GM18499 (cell line): ENCODE data around the gene FARSB.
"Not testable (repeated sequence)": the region's sequence is repeated elsewhere in the genome, so short reads cannot be mapped to it uniquely, and the experiment has no call there.

ENCODE experiments used
- ATAC-seq: cut with Tn5 transposase; IDR thresholded peaks from one replicate; pipeline ENCODE4 v1.9.1; 2021; ENCODE audit warnings: moderate number of reproducible peaks; ENCODE audit not compliant: insufficient read depth, unreplicated experiment

FARSB gene

GRCh38 chr2:222609381-222609780, 46.5 kb downstream of the FARSB start:
- no peak for ATAC-seq

- no peak for ATAC-seq
Measured at GRCh38 chr2:222608081-222608480, 47.8 kb downstream of the FARSB start.

- no peak for ATAC-seq
Measured at GRCh38 chr2:222606306-222606705, 49.6 kb downstream of the FARSB start.

GRCh38 chr2:222604749-222605515, 51.0 kb downstream of the FARSB start:
- ATAC-seq, result no peak

- no peak for ATAC-seq
Measured at GRCh38 chr2:222603501-222603900, 52.4 kb downstream of the FARSB start.

GRCh38 chr2:222598611-222599010, 57.3 kb downstream of the FARSB start:
- no peak for ATAC-seq

- no peak for ATAC-seq
Measured at GRCh38 chr2:222595581-222595980, 60.3 kb downstream of the FARSB start.

GRCh38 chr2:222594679-222595078, 61.2 kb downstream of the FARSB start:
- no peak for ATAC-seq

- ATAC-seq, result no peak
Measured at GRCh38 chr2:222592176-222592575, 63.7 kb downstream of the FARSB start.

GRCh38 chr2:222591661-222592060, 64.2 kb downstream of the FARSB start:
- ATAC-seq, result no peak

GRCh38 chr2:222584589-222584988, 71.3 kb downstream of the FARSB start:
- not testable (repeated sequence) for ATAC-seq

- no peak for ATAC-seq
Measured at GRCh38 chr2:222582928-222583327, 73.0 kb downstream of the FARSB start.

GRCh38 chr2:222577341-222577740, 78.6 kb downstream of the FARSB start:
- no peak for ATAC-seq

- ATAC-seq, result no peak
Measured at GRCh38 chr2:222576171-222577081, 79.5 kb downstream of the FARSB start.

- no peak for ATAC-seq
Measured at GRCh38 chr2:222575618-222576017, 80.3 kb downstream of the FARSB start.

- no peak for ATAC-seq
Measured at GRCh38 chr2:222572751-222573174, 83.1 kb downstream of the FARSB start.

GRCh38 chr2:222572264-222572721, 83.6 kb downstream of the FARSB start:
- ATAC-seq, result no peak

GRCh38 chr2:222569826-222570225, 86.1 kb downstream of the FARSB start:
- ATAC-seq, result no peak

GRCh38 chr2:222568865-222569264, 87.0 kb downstream of the FARSB start:
- ATAC-seq, result no peak

GRCh38 chr2:222566229-222566628, 89.7 kb downstream of the FARSB start:
- ATAC-seq, result no peak

- ATAC-seq, result no peak
Measured at GRCh38 chr2:222563936-222564335, 92.0 kb downstream of the FARSB start.
